ENCODE results near the gene BAZ1B.
"Not testable (repeated sequence)": the region's sequence is repeated elsewhere in the genome, so short reads cannot be mapped to it uniquely, and the experiment has no call there.

BAZ1B gene

DNA sequence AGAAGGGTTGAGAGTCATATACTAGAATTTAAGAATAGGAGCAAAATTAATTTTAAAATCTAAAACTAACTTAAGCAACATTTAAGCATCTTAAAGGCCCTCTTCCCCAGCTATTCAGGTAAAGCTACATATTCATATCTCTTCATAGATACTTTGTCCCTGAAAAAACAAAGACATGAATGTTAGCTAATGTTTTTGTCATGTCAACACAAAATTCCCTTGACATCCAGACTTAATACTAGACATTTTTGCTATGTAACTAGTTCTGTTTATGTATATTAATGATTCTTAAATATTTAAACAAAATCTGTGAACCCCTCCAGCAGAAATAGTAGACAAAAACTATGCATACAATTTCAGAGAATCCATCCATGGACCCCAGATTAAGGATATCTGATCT lies 43.5 kb downstream of the BAZ1B start:
- peaks cover 30 to 63% of the 10 kb centered on the region in 2 donors for H3K36me3 ChIP-seq (ENCODE audit: control insufficient read depth in 1 of 2, insufficient read depth in 2 of 2, low read length in 2 of 2)

DNA sequence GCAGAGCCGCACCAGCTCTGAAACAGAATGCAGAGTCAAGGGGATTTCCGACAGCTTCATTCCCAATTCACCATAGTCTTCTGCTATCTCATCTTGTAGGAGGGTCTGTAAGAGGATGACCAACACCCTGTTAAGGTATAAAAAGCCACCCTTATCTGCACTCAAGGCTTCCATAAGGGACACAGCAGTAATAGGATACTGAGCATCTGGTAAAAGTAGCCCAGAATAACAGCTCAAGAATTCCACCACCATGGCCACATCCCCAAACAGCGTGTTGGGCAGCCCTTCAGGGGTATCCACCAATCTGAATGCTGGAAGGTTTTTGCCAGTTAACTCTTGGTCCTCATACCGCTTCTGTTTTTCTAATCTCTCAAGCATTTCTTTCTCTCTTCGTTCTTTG lies 44.7 kb downstream of the BAZ1B start:
- Histone ChIP-seq H3K9me3 (ENCODE audit: control insufficient read depth in 1 of 2, low read length in 2 of 2) (no peaks in the 10 kb centered on the region), H3K4me3 (ENCODE audit: low read depth in 1 of 2, low read length in 2 of 2) (no peak overlapping the region), H3K27me3 (ENCODE audit: control insufficient read depth in 1 of 2, insufficient read depth in 2 of 2, low read length in 2 of 2) (no peaks in the 10 kb centered on the region), H3K27ac (ENCODE audit: low read depth, low read length) (no peak overlapping the region), H3K9ac (ENCODE audit: low read depth in 1 of 2, low read length in 2 of 2) (no peak overlapping the region), H3K36me3 (ENCODE audit: control insufficient read depth in 1 of 2, insufficient read depth in 2 of 2, low read length in 2 of 2) (peaks cover 30 to 56% of the 10 kb centered on the region in 2 donors), H3K4me1 (ENCODE audit: control insufficient read depth in 1 of 2, insufficient read depth in 2 of 2, low read length in 2 of 2) (no peaks in the 10 kb centered on the region)

More for the DNA sequence above, 43.5 kb downstream of the BAZ1B start:
- no peak overlapping the region for H3K9ac ChIP-seq (ENCODE audit: low read depth in 1 of 2, low read length in 2 of 2)
- H3K4me1 ChIP-seq (ENCODE audit: control insufficient read depth in 1 of 2, insufficient read depth in 2 of 2, low read length in 2 of 2) = no peaks in the 10 kb centered on the region
- no peaks in the 10 kb centered on the region for H3K9me3 ChIP-seq (ENCODE audit: control insufficient read depth in 1 of 2, low read length in 2 of 2)
- H3K27me3 ChIP-seq (ENCODE audit: control insufficient read depth in 1 of 2, insufficient read depth in 2 of 2, low read length in 2 of 2) = no peaks in the 10 kb centered on the region
- H3K27ac ChIP-seq (ENCODE audit: low read depth, low read length) = no peak overlapping the region
- no peak overlapping the region for H3K4me3 ChIP-seq (ENCODE audit: low read depth in 1 of 2, low read length in 2 of 2)

DNA sequence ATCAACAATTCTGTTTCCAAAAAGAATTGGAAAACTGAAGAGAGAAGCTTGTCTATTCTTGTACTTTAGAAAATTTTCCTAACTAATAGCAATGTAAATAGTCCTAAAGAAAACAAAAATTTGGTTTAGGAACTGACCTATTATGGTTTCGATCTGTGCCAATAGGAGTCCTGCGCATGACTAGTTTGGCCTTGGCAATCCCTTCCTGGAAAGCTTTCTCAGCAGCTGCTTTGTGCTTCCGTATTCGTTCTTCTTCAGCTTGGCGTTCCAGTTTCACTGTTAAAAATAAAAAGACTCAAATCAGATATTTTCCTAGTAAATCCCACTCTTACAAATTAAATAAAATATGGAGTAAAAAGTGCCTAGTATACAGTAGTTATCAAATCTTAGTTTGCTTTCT lies 51.9 kb downstream of the BAZ1B start:
- Histone ChIP-seq H3K9ac (ENCODE audit: low read depth in 1 of 2, low read length in 2 of 2) (no peak overlapping the region), H3K9me3 (ENCODE audit: control insufficient read depth in 1 of 2, low read length in 2 of 2) (no peaks in the 10 kb centered on the region), H3K27me3 (ENCODE audit: control insufficient read depth in 1 of 2, insufficient read depth in 2 of 2, low read length in 2 of 2) (no peaks in the 10 kb centered on the region), H3K36me3 (ENCODE audit: control insufficient read depth in 1 of 2, insufficient read depth in 2 of 2, low read length in 2 of 2) (peaks cover 30 to 59% of the 10 kb centered on the region in 2 donors), H3K27ac (ENCODE audit: low read depth, low read length) (no peak overlapping the region), H3K4me1 (ENCODE audit: control insufficient read depth in 1 of 2, insufficient read depth in 2 of 2, low read length in 2 of 2) (no peaks in the 10 kb centered on the region), H3K4me3 (ENCODE audit: low read depth in 1 of 2, low read length in 2 of 2) (no peak overlapping the region)

DNA sequence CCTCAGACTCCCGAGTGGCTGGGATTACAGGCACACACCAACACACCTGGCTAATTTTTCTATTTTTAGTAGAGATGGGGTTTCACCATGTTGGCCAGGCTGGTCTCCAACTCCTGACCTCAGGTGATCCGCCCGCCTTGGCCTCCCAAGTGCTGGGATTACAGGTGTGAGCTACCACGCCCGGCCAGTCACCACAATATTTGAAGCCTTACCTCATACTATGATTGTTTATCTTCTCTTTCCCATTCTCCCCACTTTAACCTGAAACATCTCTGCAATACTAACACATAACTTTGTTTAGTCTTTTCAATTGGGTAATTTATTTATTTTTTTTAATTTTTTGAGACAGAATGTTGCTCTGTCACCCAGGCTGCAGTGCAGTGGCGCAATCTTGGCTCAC lies 55.0 kb downstream of the BAZ1B start:
- H3K36me3 ChIP-seq (ENCODE audit: control insufficient read depth in 1 of 2, insufficient read depth in 2 of 2, low read length in 2 of 2) = peaks cover 50 to 77% of the 10 kb centered on the region in 2 donors
- not testable (repeated sequence) for H3K4me3 ChIP-seq (ENCODE audit: low read depth in 1 of 2, low read length in 2 of 2); H3K9me3 ChIP-seq (ENCODE audit: control insufficient read depth in 1 of 2, low read length in 2 of 2); H3K27ac ChIP-seq (ENCODE audit: low read depth, low read length); H3K27me3 ChIP-seq (ENCODE audit: control insufficient read depth in 1 of 2, insufficient read depth in 2 of 2, low read length in 2 of 2); H3K4me1 ChIP-seq (ENCODE audit: control insufficient read depth in 1 of 2, insufficient read depth in 2 of 2, low read length in 2 of 2); H3K9ac ChIP-seq (ENCODE audit: low read depth in 1 of 2, low read length in 2 of 2)

DNA sequence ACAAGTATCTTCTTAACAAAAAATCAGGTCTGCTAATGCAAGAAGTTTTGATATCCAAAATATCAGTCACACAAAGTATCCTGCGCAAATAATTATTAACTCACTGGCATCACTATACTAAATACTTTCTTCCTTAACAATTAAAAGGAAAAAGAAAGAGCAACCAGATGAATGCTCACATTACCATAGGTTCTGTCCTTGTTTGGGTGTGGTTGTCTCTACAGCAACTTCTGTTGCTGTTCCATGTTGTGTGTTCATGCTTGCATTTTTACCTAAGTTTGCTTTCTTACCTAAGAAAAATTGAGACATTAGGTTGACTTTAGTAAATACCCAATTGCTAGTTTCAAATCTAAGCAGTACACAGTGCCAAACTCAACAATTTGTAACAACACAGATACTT lies 56.0 kb downstream of the BAZ1B start:
- H3K27ac ChIP-seq (ENCODE audit: low read depth, low read length) = no peak overlapping the region
- peaks cover 56 to 86% of the 10 kb centered on the region in 2 donors for H3K36me3 ChIP-seq (ENCODE audit: control insufficient read depth in 1 of 2, insufficient read depth in 2 of 2, low read length in 2 of 2)
- H3K9ac ChIP-seq (ENCODE audit: low read depth in 1 of 2, low read length in 2 of 2) = no peak overlapping the region
- H3K4me1 ChIP-seq (ENCODE audit: control insufficient read depth in 1 of 2, insufficient read depth in 2 of 2, low read length in 2 of 2) = no peaks in the 10 kb centered on the region
- no peak overlapping the region for H3K4me3 ChIP-seq (ENCODE audit: low read depth in 1 of 2, low read length in 2 of 2)
- no peaks in the 10 kb centered on the region for H3K9me3 ChIP-seq (ENCODE audit: control insufficient read depth in 1 of 2, low read length in 2 of 2)
- H3K27me3 ChIP-seq (ENCODE audit: control insufficient read depth in 1 of 2, insufficient read depth in 2 of 2, low read length in 2 of 2) = no peaks in the 10 kb centered on the region

DNA sequence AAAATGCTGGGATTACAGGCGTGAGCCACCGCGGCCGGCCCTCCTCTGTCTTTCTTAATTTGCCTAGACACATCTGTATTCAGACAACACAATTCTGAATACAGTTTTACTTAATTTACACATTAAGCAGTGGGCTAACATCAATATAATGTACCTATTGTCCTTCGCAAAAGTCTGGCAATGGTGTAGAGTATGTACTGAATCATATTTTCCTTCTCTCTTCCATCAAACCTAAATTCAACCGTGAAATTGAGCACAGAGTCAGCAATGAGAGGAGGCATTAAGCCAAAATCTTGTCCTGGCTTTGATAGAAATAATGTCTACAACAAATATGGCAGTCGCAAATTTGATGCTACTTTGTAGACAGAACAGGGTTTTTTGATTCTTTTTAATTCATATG lies 58.1 kb downstream of the BAZ1B start:
- Histone ChIP-seq H3K27me3 (ENCODE audit: control insufficient read depth in 1 of 2, insufficient read depth in 2 of 2, low read length in 2 of 2) (no peaks in the 10 kb centered on the region), H3K4me3 (ENCODE audit: low read depth in 1 of 2, low read length in 2 of 2) (no peak overlapping the region), H3K4me1 (ENCODE audit: control insufficient read depth in 1 of 2, insufficient read depth in 2 of 2, low read length in 2 of 2) (no peaks in the 10 kb centered on the region), H3K9ac (ENCODE audit: low read depth in 1 of 2, low read length in 2 of 2) (no peak overlapping the region), H3K9me3 (ENCODE audit: control insufficient read depth in 1 of 2, low read length in 2 of 2) (no peaks in the 10 kb centered on the region), H3K27ac (ENCODE audit: low read depth, low read length) (no peak overlapping the region), H3K36me3 (ENCODE audit: control insufficient read depth in 1 of 2, insufficient read depth in 2 of 2, low read length in 2 of 2) (peaks cover 49 to 89% of the 10 kb centered on the region in 2 donors)

DNA sequence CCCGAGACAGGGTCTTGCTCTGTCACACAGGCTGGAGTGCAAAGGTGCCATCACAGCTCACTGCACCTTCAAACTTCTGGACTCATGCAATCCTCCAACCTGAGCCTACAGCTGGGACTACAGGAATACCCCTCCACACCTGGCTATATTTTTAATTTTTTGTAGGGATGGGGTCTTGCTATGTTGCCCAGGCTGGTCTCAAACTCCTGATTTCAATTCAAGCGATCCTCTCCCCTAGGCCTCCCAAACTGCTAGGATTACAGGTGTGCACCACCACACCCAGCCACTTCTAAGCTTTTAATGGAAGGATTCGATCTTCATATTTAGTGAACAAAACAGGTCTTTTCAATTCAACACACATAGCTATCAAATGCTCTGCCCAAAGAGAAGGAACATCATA lies 58.8 kb downstream of the BAZ1B start:
- peaks cover 46 to 89% of the 10 kb centered on the region in 2 donors for H3K36me3 ChIP-seq (ENCODE audit: control insufficient read depth in 1 of 2, insufficient read depth in 2 of 2, low read length in 2 of 2)
- no peak overlapping the region for H3K9ac ChIP-seq (ENCODE audit: low read depth in 1 of 2, low read length in 2 of 2)
- H3K9me3 ChIP-seq (ENCODE audit: control insufficient read depth in 1 of 2, low read length in 2 of 2) = no peaks in the 10 kb centered on the region
- no peak overlapping the region for H3K4me3 ChIP-seq (ENCODE audit: low read depth in 1 of 2, low read length in 2 of 2)
- no peaks in the 10 kb centered on the region for H3K4me1 ChIP-seq (ENCODE audit: control insufficient read depth in 1 of 2, insufficient read depth in 2 of 2, low read length in 2 of 2)
- H3K27ac ChIP-seq (ENCODE audit: low read depth, low read length) = no peak overlapping the region
- no peaks in the 10 kb centered on the region for H3K27me3 ChIP-seq (ENCODE audit: control insufficient read depth in 1 of 2, insufficient read depth in 2 of 2, low read length in 2 of 2)

DNA sequence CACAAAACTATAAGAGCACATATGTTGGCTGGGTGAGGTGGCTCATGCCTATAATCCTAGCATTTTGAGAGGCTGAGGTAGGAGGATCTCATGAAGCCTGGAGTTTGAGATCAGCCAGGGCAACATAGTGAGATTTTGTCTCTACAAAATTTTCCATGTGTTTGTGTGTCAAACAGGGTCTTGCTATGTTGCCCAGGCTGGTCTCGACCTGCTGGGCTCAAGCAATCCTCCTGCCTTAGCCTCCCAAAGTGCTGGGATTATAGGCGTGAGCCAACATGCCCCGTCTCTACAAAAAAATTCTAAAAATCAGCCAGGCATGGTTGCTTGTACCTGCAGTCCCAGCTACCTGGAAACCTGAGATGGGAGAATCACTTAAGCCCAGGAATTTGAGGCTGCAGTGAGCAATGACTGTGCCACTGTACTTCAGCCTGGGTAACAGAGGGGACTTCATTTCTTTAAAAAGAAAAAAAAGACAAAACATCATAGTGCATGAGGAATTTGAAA lies 60.3 kb downstream of the BAZ1B start:
- H3K27ac ChIP-seq (ENCODE audit: low read depth, low read length) = no peak overlapping the region

DNA sequence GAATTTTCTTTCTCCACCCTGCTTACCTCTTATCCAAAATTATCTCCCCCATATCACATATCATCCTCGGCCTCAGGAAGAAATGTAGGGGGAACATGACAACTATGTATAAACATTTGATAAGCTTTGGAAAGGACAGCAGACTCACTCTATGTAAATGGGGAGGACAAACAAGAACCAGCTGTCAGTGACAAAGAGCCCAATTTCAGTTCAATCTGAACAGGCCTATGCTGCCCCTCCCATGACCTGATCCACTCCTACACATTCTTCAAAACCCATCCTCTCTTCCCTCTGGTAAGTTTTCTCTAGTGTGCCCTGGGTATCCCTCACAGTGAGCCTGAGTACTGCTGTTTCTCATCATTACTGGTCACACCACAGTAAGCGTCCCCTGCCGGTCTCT lies 67.7 kb downstream of the BAZ1B start:
- Histone ChIP-seq H3K4me3 (ENCODE audit: low read depth in 1 of 2, low read length in 2 of 2) (no peak overlapping the region), H3K27ac (ENCODE audit: low read depth, low read length) (no peak overlapping the region), H3K36me3 (ENCODE audit: control insufficient read depth in 1 of 2, insufficient read depth in 2 of 2, low read length in 2 of 2) (peaks cover 32 to 86% of the 10 kb centered on the region in 2 donors)

More for the DNA sequence above, 60.3 kb downstream of the BAZ1B start:
- Histone ChIP-seq H3K9ac (ENCODE audit: low read depth in 1 of 2, low read length in 2 of 2) (no peak overlapping the region), H3K9me3 (ENCODE audit: control insufficient read depth in 1 of 2, low read length in 2 of 2) (no peaks in the 10 kb centered on the region), H3K4me1 (ENCODE audit: control insufficient read depth in 1 of 2, insufficient read depth in 2 of 2, low read length in 2 of 2) (no peaks in the 10 kb centered on the region), H3K36me3 (ENCODE audit: control insufficient read depth in 1 of 2, insufficient read depth in 2 of 2, low read length in 2 of 2) (peaks cover 56 to 95% of the 10 kb centered on the region in 2 donors), H3K4me3 (ENCODE audit: low read depth in 1 of 2, low read length in 2 of 2) (no peak overlapping the region), H3K27me3 (ENCODE audit: control insufficient read depth in 1 of 2, insufficient read depth in 2 of 2, low read length in 2 of 2) (no peaks in the 10 kb centered on the region)

DNA sequence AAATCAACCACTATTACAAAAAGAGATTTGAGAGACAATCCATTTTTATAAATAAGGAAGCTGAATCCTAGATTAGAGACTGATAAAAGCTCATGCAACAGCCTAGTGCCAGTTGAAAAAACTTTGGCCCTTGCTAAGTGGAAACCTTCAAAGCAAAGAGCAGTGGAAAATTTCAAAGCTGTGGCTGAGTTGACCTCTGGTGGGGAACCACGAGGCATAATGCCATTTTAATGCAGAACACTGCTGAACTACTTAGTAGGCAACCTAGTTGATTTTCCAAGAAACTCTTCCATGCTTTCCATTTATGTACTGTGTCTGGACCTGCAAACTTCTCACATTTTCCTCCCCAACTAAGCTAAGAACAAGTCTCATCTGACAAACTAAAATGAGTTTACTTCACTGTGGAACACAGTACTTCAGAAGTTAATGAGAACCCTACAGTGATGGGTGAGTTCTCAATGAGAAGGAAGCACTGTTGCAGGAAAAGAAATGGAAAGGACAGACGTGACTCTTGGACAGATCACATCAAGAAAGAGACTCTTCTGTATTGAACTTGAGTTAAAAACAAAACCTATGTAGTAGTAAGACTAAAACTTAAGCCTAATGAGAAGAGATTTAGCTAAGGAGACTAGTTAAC lies 69.0 kb downstream of the BAZ1B start:
- Histone ChIP-seq H3K27ac (ENCODE audit: low read depth, low read length) (no peak overlapping the region), H3K36me3 (ENCODE audit: control insufficient read depth in 1 of 2, insufficient read depth in 2 of 2, low read length in 2 of 2) (peaks cover 37 to 86% of the 10 kb centered on the region in 2 donors), H3K4me3 (ENCODE audit: low read depth in 1 of 2, low read length in 2 of 2) (no peak overlapping the region), H3K9me3 (ENCODE audit: control insufficient read depth in 1 of 2, low read length in 2 of 2) (no peaks in the 10 kb centered on the region), H3K4me1 (ENCODE audit: control insufficient read depth in 1 of 2, insufficient read depth in 2 of 2, low read length in 2 of 2) (no peaks in the 10 kb centered on the region), H3K9ac (ENCODE audit: low read depth in 1 of 2, low read length in 2 of 2) (no peak overlapping the region), H3K27me3 (ENCODE audit: control insufficient read depth in 1 of 2, insufficient read depth in 2 of 2, low read length in 2 of 2) (no peaks in the 10 kb centered on the region)

More for the DNA sequence above, 67.7 kb downstream of the BAZ1B start:
- Histone ChIP-seq H3K4me1 (ENCODE audit: control insufficient read depth in 1 of 2, insufficient read depth in 2 of 2, low read length in 2 of 2) (no peaks in the 10 kb centered on the region), H3K9ac (ENCODE audit: low read depth in 1 of 2, low read length in 2 of 2) (no peak overlapping the region), H3K27me3 (ENCODE audit: control insufficient read depth in 1 of 2, insufficient read depth in 2 of 2, low read length in 2 of 2) (no peaks in the 10 kb centered on the region), H3K9me3 (ENCODE audit: control insufficient read depth in 1 of 2, low read length in 2 of 2) (no peaks in the 10 kb centered on the region)
